ENCODE measurements around the gene ARHGEF7. TPM values are rescaled to one million over a fixed set of nuclear protein-coding genes. Genes with fewer than 3 reads are reported as not detected.

ARHGEF7 gene
- total RNA-seq: 22.7 and 24.2 TPM in 2 replicates

GRCh38 chr13:111115061-111115964, at the start of gene ARHGEF7:
ARHGEF7 (plus strand) TSS chr13:111115310; CDS start chr13:111115527, 217 bp downstream.

GRCh38 chr13:111319998-111320911, 205.1 kb downstream of the ARHGEF7 start, which contains the start of gene TEX29:
TEX29 (plus strand) TSS chr13:111320642; CDS start chr13:111320891, 249 bp downstream.

Other genes with a start within 250 kb of the ARHGEF7 start
- 27.7 and 35.7 TPM in 2 replicates for gene ANKRD10, start 200.2 kb upstream of the ARHGEF7 start, total RNA-seq
- gene TEX29, start 205.3 kb downstream of the ARHGEF7 start, total RNA-seq: not detected in 2 replicates